GM18508 (cell line): Measurements from ENCODE around the gene CHDH.

ENCODE experiments used
- ATAC-seq: cut with Tn5 transposase; IDR thresholded peaks from one replicate; pipeline ENCODE4 v1.9.1; 2021; ENCODE audit warnings: moderate number of reproducible peaks; ENCODE audit not compliant: insufficient read depth, unreplicated experiment

Gene CHDH, protein sequence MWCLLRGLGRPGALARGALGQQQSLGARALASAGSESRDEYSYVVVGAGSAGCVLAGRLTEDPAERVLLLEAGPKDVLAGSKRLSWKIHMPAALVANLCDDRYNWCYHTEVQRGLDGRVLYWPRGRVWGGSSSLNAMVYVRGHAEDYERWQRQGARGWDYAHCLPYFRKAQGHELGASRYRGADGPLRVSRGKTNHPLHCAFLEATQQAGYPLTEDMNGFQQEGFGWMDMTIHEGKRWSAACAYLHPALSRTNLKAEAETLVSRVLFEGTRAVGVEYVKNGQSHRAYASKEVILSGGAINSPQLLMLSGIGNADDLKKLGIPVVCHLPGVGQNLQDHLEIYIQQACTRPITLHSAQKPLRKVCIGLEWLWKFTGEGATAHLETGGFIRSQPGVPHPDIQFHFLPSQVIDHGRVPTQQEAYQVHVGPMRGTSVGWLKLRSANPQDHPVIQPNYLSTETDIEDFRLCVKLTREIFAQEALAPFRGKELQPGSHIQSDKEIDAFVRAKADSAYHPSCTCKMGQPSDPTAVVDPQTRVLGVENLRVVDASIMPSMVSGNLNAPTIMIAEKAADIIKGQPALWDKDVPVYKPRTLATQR

DNA sequence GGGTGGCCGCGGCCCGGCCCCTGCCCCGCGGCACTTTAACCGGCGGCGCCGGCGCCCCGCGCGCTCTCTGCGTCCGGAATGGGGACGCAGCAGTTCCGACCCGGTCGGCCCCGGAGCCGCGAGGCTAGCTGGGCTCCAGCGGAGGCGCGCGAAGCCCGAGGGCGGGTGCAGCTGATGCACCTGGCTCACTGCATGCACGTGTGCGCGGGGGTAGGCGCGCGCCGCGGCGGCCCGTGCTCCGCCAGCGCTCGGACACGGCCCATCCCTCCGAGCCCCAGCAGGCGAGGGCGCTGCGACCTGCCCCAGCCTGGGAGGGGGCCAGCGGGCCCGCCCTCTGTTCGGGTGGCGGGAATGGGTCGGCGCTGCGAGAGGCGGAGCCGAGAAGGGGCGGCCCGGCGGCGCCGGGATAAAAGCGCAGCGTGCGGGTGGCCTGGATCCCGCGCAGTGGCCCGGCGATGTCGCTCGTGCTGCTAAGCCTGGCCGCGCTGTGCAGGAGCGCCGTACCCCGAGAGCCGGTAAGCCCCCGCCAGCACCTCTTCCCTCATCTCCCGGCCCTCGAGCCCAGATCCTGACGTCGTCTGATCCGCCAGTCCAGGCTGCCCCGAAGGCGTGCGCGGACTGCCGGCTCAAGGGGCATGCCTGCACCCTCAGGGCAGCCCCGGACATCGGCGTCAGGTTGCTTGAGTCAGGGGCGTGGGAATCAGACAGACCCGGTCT lies at the start of gene CHDH, which contains the start of gene IL17RB:
CHDH (minus strand) TSS at position 286 of the 717 bp plus-strand sequence. CDS start 22,411 bp downstream, outside the sequence.
IL17RB (plus strand) TSS at position 435 of the 717 bp plus-strand sequence; CDS start at position 456, 21 bp downstream.
- ATAC-seq, result no peak

DNA sequence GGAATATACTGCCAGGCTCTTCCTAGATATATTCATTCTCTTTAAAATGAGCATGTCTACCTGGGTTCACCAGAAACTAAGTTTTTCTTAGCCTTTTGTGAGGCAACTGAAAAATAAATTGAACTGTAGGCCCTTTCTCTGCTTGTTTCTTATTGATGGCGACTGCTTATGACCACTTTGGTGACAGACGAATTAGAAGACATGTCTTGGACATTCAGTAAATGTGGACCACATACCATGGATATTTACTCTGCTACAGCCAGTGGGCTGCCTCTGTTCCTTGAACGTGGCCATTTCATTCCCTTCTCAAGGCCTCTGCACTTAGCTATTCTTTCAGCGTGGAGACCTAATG lies 46.0 kb upstream of the CHDH start:
- ATAC-seq, result no peak

DNA sequence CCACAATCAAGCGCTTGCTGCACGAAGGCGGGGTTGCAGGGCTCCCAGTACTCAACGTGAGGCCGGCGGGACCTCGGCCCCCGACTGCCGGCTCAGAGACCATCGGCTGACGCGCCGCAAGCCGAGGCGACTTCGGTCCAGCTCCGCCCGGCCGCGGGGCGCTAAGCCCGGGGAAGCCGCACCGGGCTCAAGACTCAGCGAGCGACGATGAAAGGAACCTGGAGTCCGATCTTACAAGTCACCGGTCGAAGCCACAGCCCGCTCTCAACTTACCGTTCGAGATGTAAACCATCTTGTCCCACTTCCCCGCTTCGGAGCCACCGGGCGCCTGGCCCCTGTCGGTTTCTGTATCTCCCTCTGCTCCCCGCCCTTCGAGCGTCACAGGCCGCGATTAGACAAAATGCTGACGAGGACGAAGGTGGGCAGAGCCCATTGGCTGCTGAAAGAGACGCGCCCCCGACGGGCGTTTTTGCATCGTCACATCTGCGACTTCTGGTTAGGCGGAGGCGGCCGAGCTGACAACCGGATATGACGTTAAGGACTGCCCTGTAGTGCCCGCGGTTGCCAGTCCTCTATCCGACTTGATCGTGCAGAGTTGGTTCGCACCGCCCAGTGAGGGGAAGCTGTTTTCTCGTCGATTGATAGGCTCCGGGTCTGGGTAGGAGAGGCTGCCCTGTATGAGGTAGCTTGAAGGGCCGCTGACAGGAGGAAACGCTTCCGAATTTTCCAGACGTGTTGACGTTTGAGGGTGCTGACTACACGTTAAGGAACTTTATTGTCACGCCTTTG lies 45.5 kb upstream of the CHDH start, which contains the start of gene SELENOK:
SELENOK (minus strand) TSS at position 363 of the 789 bp plus-strand sequence.
- ATAC-seq, result peak; percentile 93

DNA sequence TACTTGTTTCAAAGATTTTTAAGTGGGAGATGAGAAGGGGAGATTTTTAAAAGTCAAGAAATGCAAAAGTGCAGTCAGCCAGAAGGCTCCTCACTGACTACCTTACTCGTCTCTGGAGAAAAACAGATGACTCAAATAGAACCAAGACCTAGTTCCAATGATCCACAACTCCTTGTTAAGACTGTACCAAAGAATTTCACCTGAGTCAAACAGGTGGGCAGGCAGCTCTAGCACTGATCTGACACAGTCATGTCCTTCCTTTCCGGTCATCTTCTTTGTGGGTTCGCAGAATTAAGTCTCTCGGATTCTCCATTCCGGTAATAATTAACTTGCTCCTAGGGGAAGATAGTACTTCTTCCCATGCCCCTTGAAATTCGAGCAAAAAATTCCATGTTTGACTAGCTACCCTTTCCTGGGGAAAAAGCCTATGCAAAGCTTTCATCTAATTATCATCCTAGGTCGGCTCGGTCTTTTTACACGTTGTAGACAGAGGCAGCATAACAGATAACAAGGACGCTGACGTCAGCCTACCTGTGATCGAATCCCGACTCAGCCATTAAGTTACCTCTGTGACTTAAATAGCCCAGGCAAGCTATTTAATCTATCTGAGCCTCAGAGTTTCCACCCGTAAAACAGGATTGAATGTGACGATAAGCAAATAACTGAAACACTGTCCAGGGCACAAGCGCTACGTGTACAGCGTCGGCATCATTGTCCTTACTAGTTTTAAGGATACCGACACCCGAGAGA lies 44.7 kb upstream of the CHDH start:
- ATAC-seq, result no peak

DNA sequence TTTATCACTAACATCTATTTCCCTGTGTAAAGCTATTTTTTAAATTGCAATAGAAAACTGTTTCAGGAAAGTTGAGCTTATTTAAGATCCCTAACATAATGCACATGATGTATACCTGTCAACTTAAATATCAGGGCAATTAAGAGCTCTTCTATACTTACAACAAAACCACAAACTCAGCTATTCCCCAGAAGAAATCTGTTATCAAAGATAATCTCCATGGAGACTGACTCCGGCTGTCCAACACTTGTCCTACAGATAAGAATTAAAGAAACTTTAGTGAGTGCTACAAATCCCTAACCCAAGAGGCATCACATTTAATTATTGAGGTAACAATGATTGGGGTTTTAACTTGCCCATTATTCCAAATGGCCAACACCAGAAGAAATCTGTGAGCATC lies 42.0 kb upstream of the CHDH start:
- no peak for ATAC-seq

DNA sequence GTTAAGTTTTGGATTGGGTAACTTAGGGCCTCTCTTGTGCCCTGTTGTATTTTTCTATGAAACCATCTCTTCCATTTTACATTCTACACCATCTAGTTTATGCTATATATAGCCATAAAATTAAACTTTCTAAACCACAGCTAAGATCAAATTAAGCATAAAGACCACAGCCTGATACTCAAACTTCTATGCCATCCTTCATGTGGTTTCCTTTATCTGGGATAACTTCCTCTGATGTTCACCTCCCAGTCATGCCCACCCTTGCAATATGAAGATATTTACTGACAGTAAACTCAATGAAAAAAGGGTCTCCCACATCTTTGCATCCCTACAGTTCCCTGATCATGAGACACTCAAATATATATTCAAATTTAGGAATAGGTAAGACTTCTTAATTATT lies 41.2 kb upstream of the CHDH start:
- no peak for ATAC-seq

DNA sequence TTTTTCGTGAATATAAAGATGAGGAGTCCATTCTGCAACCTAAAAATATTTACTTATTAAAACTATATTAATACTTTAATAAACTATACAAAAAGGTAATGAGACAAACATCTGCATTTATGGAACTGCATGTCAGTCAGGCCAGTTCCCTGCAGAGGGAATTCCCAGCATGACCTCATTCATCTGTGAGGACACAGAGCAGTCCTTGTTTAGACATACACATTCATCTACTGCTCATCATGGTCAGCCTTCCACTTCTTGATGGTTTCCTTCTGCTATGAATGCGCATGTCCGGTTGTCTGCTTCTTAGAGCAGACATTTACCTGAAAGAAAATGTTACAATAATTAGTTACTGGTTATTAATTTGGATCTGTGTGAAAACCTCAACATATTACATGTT lies 39.0 kb upstream of the CHDH start:
- ATAC-seq, result no peak

DNA sequence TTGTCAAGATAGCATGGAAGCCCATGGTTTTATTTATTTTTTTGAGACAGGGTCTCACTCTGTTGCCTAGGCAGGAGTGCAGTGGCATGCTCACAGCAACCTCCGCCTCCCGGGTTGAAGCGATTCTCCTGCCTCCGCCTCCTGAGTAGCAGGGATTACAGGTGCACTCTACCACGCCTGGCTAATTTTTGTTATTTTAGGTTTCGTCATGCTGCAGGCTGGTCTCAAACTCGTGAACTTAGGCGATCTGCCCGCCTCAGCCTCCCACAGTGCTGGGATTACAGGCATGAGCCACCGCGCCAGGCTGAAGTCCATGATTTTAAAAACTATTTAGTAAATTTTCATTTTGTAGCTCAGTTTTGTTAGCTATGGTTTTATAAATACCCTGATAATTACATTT lies 38.4 kb upstream of the CHDH start:
- no peak for ATAC-seq

DNA sequence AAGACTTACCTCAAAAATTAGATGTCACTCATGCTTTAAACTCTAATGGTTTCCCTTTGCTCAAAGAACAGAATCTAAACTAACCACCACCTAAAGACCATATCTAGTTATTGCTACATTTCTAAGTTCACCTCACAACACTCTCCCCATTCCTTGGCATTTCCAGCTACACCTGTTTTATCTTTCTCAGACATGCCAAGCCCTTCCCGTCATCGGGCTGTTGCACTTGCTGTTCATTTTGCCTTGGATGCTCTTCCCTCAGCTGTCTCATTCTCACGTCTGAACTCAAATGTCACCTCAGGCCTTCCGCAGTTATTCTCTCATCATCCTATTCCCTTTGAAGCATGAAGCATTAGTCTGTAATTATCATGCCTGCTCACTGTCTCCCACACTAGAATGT lies 36.8 kb upstream of the CHDH start:
- no peak for ATAC-seq

DNA sequence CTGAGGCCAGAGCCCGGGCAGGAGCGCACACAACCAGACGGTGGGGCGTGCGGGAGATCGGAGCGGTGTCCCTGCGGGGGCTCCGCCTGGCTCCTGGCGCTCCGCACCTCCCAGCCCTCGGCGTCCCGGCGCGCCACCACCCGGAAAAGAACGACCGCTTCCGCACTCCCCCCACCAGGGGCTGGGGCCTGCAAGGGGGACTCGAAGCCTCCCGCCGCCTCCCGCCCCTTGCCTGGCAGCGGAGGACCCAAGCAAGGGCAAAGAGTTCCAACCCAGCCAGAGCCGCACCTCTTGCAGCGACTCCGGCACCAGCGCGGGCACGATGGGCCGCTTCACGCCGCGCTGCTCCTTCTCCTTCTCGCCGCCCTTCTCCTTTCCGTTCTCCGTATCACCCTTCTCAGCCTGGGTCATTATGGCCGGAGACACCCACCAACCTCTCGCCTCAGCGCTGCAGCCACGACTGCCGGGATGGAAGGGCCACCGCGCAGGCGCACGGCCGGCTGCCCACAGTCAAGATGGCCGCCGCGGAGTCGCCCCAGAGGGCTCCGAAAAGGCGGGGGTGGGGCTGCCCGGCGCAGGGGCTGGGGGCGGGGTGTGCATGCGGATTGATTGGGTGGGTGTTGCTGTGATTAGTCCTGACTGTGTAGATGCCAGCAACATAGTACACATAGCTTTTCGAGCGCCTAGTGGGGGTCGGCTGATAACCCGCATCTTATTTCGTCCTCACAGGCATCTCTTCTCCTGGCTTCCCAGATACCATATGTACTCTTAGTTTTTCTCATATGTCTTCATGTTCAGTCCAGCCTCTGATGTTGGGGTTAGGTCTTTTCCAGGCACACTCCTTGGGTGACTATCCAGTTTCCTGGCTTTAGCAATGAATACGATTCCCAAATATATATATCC lies 35.7 kb upstream of the CHDH start, which contains the start of gene ACTR8:
ACTR8 (minus strand) TSS at position 462 of the 903 bp plus-strand sequence; CDS start at position 411, 51 bp downstream.
- ATAC-seq, result peak; percentile 41

DNA sequence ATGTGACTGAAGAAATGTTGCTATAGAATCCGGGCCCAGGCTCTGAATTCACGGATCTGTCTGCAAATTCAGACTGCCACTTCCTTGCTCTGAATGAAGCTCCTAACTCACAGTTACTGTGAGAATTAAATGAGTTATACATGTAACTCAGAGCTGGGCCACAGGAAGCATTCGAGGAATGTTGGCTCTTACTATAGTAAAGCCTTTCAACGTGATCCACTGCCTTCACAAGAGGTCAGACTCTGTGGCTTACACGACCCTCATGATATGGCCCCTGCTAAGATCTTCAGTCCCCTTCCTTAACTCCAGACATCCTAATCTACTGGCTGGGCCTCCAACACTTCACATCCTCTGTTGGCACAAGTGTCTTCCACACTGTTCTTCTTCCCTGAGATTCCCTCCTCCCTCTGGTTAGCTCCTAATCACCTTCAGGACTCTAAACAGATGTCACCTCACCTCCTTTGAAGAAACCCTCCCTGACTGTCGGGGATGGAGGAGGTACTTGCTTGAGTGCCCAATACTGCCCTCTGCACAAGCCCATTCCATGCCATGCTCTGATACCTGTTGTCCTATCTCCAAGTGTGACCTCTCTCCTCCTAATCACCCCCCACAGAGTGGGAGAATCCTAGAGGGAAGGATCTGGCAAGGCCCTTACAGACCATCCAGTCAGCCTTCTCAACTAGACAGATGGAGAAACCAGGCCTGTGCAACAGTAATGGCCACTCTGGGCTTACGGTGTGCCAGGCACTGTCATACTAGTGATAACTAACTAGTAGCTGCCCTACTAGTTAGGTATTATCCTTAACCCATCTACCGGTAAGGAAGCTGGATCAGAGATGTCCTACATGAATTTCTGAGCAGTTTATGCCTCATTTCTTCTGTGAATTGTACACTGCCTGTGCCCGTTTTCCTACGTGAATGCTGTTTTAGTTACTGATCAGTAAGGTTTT lies 34.5 kb upstream of the CHDH start:
- no peak for ATAC-seq

DNA sequence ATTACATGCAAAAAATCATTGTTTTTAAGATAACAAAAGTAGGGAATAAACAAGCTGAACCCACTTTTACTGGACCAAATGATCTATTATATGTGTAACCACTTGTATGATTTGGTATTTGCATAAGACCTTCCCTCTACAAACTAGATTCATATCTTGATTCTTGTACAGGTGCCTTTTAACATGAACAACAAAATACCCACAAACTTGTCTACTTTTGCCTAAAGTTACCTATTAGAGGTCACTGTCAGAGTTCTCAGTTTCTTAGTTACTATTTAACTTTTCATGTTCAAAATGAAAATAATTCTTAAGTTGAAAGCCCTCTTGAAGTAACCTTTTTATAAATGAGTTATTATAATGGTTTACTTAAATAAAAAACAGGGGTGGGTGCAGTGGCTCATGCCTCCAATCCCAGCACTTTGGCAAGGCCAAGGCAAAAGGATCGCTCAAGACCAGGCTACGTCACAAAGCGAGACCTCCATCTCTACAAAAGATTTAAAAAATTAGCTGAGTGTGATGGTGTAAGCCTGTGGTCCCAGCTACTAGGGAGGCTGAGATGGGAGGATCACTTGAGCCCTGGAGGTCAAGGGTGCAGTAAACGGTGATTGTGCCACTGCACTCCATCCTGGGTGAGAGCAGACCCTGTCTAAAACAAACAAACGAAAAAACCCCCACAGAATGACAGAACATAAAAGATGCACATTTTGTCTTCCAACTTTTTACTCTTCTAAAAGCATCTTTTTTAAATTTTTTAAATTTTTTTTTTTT lies 19.7 kb upstream of the CHDH start:
- peak; percentile 58 for ATAC-seq

DNA sequence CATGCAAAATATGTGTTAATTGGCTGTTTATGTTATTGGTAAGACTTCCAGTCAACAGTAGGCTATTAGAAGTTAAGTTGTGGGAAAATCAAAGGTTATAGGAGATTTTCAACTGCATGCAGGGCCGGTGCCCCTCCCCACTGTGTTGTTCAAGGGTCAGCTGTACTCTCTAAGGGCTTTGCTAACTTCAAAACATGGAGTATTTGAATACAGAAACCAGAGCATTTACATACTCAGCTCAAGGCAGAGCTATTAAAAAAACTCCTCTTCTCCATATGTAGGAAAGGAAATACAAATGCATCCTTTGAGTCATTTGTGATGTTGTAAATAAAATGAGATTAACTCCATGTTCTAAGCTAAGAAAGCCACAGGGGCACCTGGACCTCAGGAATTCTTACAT lies 16.9 kb upstream of the CHDH start:
- no peak for ATAC-seq

DNA sequence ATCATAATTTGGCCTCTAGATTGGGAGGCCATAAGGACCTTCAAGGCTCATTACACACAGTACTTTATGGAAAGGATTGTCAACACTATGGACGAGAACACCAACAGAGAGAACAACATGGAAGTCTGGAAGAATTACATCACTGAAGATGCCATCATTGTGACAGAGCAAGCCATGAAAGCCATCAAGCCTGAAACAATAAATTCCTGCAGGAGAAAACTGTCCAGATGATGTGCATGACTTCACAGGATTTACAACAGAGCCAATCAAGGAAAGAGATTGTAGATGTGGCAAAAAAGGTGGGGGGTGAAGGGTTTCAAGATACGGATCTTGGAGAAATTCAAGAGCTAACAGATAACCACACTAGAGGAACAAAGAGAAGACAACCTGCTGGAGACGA lies 16.0 kb upstream of the CHDH start:
- ATAC-seq, result no peak

DNA sequence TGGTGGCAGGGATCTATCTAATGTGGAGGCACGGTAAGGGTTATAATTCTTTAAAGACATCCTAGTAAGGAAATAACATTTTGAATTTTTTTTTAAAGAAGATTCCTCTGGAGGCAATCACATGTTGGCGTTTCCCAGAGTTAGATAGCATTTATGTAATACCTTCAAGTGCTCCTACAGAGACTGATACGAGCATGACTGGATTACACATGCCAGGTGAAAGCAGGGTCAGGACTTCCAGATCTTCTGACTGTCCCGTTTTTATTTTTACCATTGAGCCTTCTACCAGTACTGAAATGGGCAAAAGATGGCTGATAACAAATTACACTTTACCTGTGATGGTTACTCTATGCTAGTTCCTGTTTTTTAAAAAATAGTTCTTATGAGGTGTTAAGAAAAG lies 14.0 kb upstream of the CHDH start:
- no peak for ATAC-seq

DNA sequence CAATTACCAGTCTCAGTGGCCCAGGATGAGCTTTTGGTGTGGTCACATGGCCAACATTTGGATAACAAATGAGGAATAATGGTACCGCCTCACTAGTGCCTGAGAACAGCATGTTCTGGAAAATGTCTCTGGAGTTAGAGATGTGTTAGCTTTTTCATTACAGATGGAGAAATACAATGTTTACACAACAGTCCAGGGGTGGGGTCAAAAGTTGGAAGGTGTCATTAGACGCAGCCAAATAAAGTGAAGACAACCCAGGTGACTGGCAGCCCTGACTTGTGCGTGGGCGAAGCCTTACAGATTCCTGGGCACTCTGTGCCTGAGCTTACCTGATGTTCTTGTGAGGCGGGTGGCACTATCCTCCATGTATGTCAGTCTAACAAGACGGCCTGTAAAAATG lies 13.0 kb upstream of the CHDH start:
- no peak for ATAC-seq
